Measurements from ENCODE around the gene TAS2R38.

DNA sequence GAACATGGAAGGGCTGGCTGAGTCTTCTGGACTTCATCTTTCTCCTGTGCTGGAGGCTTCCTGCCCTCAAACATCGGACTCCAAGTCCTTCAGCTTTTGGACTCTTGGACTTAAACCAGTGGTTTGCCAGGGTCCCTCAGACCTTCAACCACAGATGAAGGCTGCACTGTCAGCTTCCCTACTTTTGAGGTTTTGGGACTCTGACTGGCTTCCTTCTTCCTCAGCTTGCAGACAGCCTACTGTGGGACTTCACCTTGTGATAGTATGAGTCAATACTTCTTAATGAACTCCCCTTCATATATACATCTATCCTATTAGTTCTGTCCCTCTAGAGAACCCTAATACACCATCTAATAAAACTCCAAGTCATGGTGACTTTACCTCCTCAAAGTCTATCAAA is 22.8 kb downstream of the TAS2R38 start:
- no peak for TF ChIP-seq POLR2A (IDR thresholded peaks at IDR 0.05)
- TF ChIP-seq, protein P1, sequence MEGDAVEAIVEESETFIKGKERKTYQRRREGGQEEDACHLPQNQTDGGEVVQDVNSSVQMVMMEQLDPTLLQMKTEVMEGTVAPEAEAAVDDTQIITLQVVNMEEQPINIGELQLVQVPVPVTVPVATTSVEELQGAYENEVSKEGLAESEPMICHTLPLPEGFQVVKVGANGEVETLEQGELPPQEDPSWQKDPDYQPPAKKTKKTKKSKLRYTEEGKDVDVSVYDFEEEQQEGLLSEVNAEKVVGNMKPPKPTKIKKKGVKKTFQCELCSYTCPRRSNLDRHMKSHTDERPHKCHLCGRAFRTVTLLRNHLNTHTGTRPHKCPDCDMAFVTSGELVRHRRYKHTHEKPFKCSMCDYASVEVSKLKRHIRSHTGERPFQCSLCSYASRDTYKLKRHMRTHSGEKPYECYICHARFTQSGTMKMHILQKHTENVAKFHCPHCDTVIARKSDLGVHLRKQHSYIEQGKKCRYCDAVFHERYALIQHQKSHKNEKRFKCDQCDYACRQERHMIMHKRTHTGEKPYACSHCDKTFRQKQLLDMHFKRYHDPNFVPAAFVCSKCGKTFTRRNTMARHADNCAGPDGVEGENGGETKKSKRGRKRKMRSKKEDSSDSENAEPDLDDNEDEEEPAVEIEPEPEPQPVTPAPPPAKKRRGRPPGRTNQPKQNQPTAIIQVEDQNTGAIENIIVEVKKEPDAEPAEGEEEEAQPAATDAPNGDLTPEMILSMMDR (IDR thresholded peaks at IDR 0.05), result no peak
